HEK293 (cell line): ENCODE data around the gene RWDD4.

Source experiments
- CTCF ChIA-PET: fragments of 350-600 bp; formaldehyde crosslinking; extraction: SDS; loops from one replicate; lab custom pipeline; 2021; ENCODE audit warnings: antibody characterized with exemption; lab: Yijun Ruan, JAX
- POLR2A ChIA-PET: fragments of 300-600 bp; formaldehyde crosslinking; extraction: SDS; loops from one replicate; lab custom pipeline; 2020; ENCODE audit warnings: antibody characterized with exemption, inconsistent platforms; lab: Yijun Ruan, JAX
- H3K27ac ChIP-seq: fragments of 200-500 bp; sonication (Bioruptor generic); 2 replicates; pipeline ENCODE4 v1.5.1; 2014; ENCODE audit warnings: low read depth, low read length, control low read depth, inconsistent platforms; ENCODE audit errors: extremely low read depth
- H3K36me3 ChIP-seq, 2 experiments: fragments of 200-500 bp in 1 of 2; sonication (Bioruptor generic) in 1 of 2; 1 replicate in 1 of 2; 2 replicates in 1 of 2; pipeline ENCODE4 v1.5.1; 2014 to 2017; ENCODE audit warnings: inconsistent platforms in 2 of 2, low read length in 2 of 2; ENCODE audit not compliant: control insufficient read depth in 2 of 2, insufficient read depth in 1 of 2
- H3K4me1 ChIP-seq: fragments of 200-500 bp; sonication (Bioruptor generic); 2 replicates; pipeline ENCODE4 v1.5.1; 2014; ENCODE audit warnings: mild to moderate bottlenecking, low read length, inconsistent platforms; ENCODE audit not compliant: control insufficient read depth, insufficient read depth
- H3K4me3 ChIP-seq: 2 replicates; pipeline ENCODE4 v1.5.1; 2011; ENCODE audit warnings: low read depth, mild to moderate bottlenecking, control low read depth, low read length, moderate library complexity
- H3K9me3 ChIP-seq: fragments of 200-500 bp; sonication (Bioruptor generic); 2 replicates; pipeline ENCODE4 v1.5.1; 2014; ENCODE audit warnings: low read depth, low read length, inconsistent platforms; ENCODE audit not compliant: control insufficient read depth, insufficient read depth
- AEBP2 ChIP-seq: fragments of 450-650 bp; formaldehyde crosslinking; IDR thresholded peaks from 2 replicates; pipeline ENCODE4 v1.5.1; 2016; ENCODE audit warnings: missing biosample characterization, missing genetic modification characterization, borderline replicate concordance
- GLIS1 ChIP-seq: fragments of 450-650 bp; formaldehyde crosslinking; IDR thresholded peaks from 2 replicates; pipeline ENCODE4 v1.5.1; 2016; ENCODE audit warnings: missing biosample characterization, missing genetic modification characterization
- RBAK ChIP-seq: fragments of 450-650 bp; formaldehyde crosslinking; IDR thresholded peaks from 2 replicates; pipeline ENCODE4 v1.5.1; 2016; ENCODE audit warnings: missing biosample characterization, missing genetic modification characterization
- SCRT1 ChIP-seq: fragments of 450-650 bp; formaldehyde crosslinking; IDR thresholded peaks from 2 replicates; pipeline ENCODE4 v1.5.1; 2016; ENCODE audit warnings: missing biosample characterization, missing genetic modification characterization, borderline replicate concordance
- ZBTB17 ChIP-seq: fragments of 450-650 bp; formaldehyde crosslinking; IDR thresholded peaks from 2 replicates; pipeline ENCODE4 v1.5.1; 2016; ENCODE audit warnings: missing biosample characterization, missing genetic modification characterization
- ZIC2 ChIP-seq: fragments of 450-650 bp; formaldehyde crosslinking; IDR thresholded peaks from 2 replicates; pipeline ENCODE4 v1.5.1; 2016; ENCODE audit warnings: missing biosample characterization, missing genetic modification characterization
- ZNF175 ChIP-seq: fragments of 450-650 bp; formaldehyde crosslinking; IDR thresholded peaks from 2 replicates; pipeline ENCODE4 v1.5.1; 2016; ENCODE audit warnings: missing biosample characterization, missing genetic modification characterization
- ZNF211 ChIP-seq: fragments of 450-650 bp; formaldehyde crosslinking; IDR thresholded peaks from 2 replicates; pipeline ENCODE4 v1.5.1; 2016; ENCODE audit warnings: low read depth, missing biosample characterization, missing genetic modification characterization
- ZNF324 ChIP-seq: fragments of 450-650 bp; formaldehyde crosslinking; IDR thresholded peaks from 2 replicates; pipeline ENCODE4 v1.5.1; 2016; ENCODE audit warnings: missing biosample characterization, missing genetic modification characterization
- ZNF37A ChIP-seq: fragments of 450-650 bp; IDR thresholded peaks from 2 replicates; pipeline ENCODE4 v1.5.1; 2018; ENCODE audit warnings: missing biosample characterization, missing genetic modification characterization
- ZNF398 ChIP-seq: fragments of 450-650 bp; formaldehyde crosslinking; IDR thresholded peaks from 2 replicates; pipeline ENCODE4 v1.5.1; 2017; ENCODE audit warnings: missing biosample characterization, missing genetic modification characterization
- ZNF626 ChIP-seq: fragments of 450-650 bp; sonication (Bioruptor Pico); formaldehyde crosslinking; IDR thresholded peaks from 2 replicates; pipeline ENCODE4 v1.5.1; 2018; ENCODE audit warnings: missing biosample characterization, missing genetic modification characterization, inconsistent platforms
- TF ChIP-seq, protein P1 (sequence below): fragments of 450-650 bp; formaldehyde crosslinking; IDR thresholded peaks from 2 replicates; pipeline ENCODE4 v1.5.1; 2017; ENCODE audit warnings: missing biosample characterization, missing genetic modification characterization
- TF ChIP-seq, protein P2 (sequence below): fragments of 450-650 bp; formaldehyde crosslinking; IDR thresholded peaks from 2 replicates; pipeline ENCODE4 v1.5.1; 2016; ENCODE audit warnings: missing biosample characterization, missing genetic modification characterization
- TF ChIP-seq, protein P3 (sequence below): fragments of 450-650 bp; formaldehyde crosslinking; conservative IDR thresholded peaks from 2 replicates; pipeline ENCODE4 v1.5.1; 2016; ENCODE audit warnings: low read depth, missing biosample characterization, missing genetic modification characterization
- TF ChIP-seq, protein P4 (sequence below): fragments of 450-650 bp; formaldehyde crosslinking; IDR thresholded peaks from 2 replicates; pipeline ENCODE4 v1.5.0; 2017; ENCODE audit warnings: missing biosample characterization, missing genetic modification characterization, borderline replicate concordance
- TF ChIP-seq, protein P5 (sequence below): sonication (generic); formaldehyde crosslinking; IDR thresholded peaks from 2 replicates; pipeline ENCODE4 v1.8.1; 2022; ENCODE audit warnings: mild to moderate bottlenecking, moderate library complexity, missing genetic modification reagents

RWDD4 gene

DNA sequence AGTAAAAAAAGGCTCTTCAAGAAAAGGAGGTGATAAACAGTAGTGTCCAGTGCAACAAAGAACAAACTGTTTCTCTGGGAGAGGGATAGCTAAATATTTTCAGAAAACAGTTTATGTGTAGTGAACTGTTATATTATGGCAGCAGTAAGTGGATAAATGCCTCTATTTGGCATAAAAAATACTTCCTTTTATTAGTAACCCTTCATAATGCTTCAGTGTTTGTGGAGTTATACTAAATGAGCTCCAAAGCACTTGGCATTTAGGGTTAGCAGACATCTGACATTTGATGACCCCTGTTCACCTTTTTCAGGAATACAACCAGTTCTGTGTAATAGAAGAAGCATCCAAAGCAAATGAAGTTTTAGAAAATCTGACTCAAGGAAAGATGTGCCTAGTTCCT, 32.0 kb upstream of the RWDD4 start:
- Histone ChIP-seq H3K36me3 (peaks cover 27 to 70% of the 10 kb centered on the region in 2 experiments), H3K4me3 (no peak overlapping the region), H3K27ac (no peak overlapping the region), H3K9me3 (no peaks in the 10 kb centered on the region), H3K4me1 (no peaks in the 10 kb centered on the region)
- ChIA-PET CTCF (no interaction called here), POLR2A (no interaction called here)
- no peak for TF ChIP-seq SCRT1 (tag by site-specific recombination)
- TF ChIP-seq, protein P1, sequence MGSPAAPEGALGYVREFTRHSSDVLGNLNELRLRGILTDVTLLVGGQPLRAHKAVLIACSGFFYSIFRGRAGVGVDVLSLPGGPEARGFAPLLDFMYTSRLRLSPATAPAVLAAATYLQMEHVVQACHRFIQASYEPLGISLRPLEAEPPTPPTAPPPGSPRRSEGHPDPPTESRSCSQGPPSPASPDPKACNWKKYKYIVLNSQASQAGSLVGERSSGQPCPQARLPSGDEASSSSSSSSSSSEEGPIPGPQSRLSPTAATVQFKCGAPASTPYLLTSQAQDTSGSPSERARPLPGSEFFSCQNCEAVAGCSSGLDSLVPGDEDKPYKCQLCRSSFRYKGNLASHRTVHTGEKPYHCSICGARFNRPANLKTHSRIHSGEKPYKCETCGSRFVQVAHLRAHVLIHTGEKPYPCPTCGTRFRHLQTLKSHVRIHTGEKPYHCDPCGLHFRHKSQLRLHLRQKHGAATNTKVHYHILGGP: no peak
- no peak for TF ChIP-seq RBAK (tag by site-specific recombination)
- no peak for TF ChIP-seq AEBP2 (tag by site-specific recombination)
- TF ChIP-seq, protein P2, sequence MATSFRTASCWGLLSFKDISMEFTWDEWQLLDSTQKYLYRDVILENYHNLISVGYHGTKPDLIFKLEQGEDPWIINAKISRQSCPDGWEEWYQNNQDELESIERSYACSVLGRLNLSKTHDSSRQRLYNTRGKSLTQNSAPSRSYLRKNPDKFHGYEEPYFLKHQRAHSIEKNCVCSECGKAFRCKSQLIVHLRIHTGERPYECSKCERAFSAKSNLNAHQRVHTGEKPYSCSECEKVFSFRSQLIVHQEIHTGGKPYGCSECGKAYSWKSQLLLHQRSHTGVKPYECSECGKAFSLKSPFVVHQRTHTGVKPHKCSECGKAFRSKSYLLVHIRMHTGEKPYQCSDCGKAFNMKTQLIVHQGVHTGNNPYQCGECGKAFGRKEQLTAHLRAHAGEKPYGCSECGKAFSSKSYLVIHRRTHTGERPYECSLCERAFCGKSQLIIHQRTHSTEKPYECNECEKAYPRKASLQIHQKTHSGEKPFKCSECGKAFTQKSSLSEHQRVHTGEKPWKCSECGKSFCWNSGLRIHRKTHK (tag by site-specific recombination): no peak
- TF ChIP-seq GLIS1 (tag by site-specific recombination): no peak
- TF ChIP-seq, protein P3, sequence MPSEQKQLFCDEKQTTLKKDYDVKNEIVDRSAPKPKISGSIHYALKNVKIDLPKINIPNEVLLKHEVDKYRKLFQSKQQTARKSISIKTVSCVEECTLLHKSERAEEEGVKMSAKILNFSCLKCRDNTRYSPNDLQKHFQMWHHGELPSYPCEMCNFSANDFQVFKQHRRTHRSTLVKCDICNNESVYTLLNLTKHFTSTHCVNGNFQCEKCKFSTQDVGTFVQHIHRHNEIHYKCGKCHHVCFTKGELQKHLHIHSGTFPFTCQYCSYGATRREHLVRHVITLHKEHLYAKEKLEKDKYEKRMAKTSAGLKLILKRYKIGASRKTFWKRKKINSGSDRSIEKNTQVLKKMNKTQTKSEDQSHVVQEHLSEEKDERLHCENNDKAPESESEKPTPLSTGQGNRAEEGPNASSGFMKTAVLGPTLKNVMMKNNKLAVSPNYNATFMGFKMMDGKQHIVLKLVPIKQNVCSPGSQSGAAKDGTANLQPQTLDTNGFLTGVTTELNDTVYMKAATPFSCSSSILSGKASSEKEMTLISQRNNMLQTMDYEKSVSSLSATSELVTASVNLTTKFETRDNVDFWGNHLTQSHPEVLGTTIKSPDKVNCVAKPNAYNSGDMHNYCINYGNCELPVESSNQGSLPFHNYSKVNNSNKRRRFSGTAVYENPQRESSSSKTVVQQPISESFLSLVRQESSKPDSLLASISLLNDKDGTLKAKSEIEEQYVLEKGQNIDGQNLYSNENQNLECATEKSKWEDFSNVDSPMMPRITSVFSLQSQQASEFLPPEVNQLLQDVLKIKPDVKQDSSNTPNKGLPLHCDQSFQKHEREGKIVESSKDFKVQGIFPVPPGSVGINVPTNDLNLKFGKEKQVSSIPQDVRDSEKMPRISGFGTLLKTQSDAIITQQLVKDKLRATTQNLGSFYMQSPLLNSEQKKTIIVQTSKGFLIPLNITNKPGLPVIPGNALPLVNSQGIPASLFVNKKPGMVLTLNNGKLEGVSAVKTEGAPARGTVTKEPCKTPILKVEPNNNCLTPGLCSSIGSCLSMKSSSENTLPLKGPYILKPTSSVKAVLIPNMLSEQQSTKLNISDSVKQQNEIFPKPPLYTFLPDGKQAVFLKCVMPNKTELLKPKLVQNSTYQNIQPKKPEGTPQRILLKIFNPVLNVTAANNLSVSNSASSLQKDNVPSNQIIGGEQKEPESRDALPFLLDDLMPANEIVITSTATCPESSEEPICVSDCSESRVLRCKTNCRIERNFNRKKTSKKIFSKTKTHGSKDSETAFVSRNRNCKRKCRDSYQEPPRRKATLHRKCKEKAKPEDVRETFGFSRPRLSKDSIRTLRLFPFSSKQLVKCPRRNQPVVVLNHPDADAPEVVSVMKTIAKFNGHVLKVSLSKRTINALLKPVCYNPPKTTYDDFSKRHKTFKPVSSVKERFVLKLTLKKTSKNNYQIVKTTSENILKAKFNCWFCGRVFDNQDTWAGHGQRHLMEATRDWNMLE (tag by site-specific recombination): no peak
- TF ChIP-seq, protein P4, sequence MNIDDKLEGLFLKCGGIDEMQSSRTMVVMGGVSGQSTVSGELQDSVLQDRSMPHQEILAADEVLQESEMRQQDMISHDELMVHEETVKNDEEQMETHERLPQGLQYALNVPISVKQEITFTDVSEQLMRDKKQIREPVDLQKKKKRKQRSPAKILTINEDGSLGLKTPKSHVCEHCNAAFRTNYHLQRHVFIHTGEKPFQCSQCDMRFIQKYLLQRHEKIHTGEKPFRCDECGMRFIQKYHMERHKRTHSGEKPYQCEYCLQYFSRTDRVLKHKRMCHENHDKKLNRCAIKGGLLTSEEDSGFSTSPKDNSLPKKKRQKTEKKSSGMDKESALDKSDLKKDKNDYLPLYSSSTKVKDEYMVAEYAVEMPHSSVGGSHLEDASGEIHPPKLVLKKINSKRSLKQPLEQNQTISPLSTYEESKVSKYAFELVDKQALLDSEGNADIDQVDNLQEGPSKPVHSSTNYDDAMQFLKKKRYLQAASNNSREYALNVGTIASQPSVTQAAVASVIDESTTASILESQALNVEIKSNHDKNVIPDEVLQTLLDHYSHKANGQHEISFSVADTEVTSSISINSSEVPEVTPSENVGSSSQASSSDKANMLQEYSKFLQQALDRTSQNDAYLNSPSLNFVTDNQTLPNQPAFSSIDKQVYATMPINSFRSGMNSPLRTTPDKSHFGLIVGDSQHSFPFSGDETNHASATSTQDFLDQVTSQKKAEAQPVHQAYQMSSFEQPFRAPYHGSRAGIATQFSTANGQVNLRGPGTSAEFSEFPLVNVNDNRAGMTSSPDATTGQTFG (tag by site-specific recombination): no peak
- no peak for TF ChIP-seq ZNF211
- TF ChIP-seq ZNF626 (tag by site-specific recombination): no peak
- no peak for TF ChIP-seq ZIC2 (tag by site-specific recombination)
- TF ChIP-seq, protein P5, sequence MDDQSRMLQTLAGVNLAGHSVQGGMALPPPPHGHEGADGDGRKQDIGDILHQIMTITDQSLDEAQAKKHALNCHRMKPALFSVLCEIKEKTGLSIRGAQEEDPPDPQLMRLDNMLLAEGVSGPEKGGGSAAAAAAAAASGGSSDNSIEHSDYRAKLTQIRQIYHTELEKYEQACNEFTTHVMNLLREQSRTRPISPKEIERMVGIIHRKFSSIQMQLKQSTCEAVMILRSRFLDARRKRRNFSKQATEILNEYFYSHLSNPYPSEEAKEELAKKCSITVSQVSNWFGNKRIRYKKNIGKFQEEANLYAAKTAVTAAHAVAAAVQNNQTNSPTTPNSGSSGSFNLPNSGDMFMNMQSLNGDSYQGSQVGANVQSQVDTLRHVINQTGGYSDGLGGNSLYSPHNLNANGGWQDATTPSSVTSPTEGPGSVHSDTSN (CRISPR knock-in tag): no peak
- TF ChIP-seq ZNF398 (tag by site-specific recombination): no peak
- no peak for TF ChIP-seq ZNF324 (tag by site-specific recombination)
- TF ChIP-seq ZNF37A (tag by site-specific recombination): no peak
- TF ChIP-seq ZNF175 (tag by site-specific recombination): no peak
- TF ChIP-seq ZBTB17 (tag by site-specific recombination): no peak
